GM23338 (cell line): Measurements from ENCODE around the gene MYO16. TPM values are rescaled to one million over a fixed set of nuclear protein-coding genes. Genes with fewer than 3 reads are reported as not detected.
A peak's percentile ranks its signal among the peaks of the same experiment; 100 is the strongest.

ENCODE experiments used
- ATAC-seq: fragments of 200-7000 bp; cut with Tn5 transposase; 3 replicates; pipeline ENCODE4 v1.9.1; 2020
- DNase-seq: peaks from one replicate; pipeline ENCODE4 v3.0.0-alpha.2; 2015; ENCODE audit warnings: low spot score
- H2AFZ ChIP-seq: fragments of 200-600 bp; sonication (generic); 2 replicates; pipeline ENCODE4 v1.8.0; 2016; ENCODE audit warnings: antibody characterized with exemption, mild to moderate bottlenecking, moderate library complexity
- H3F3A ChIP-seq: fragments of 200-600 bp; sonication (generic); replicated peaks from 2 replicates; pipeline ENCODE4 v1.8.0; 2017; ENCODE audit warnings: antibody characterized with exemption, mixed run types, low read depth
- H3K27ac ChIP-seq: fragments of 200-600 bp; sonication (generic); 2 replicates; pipeline ENCODE4 v1.6.1; 2016; ENCODE audit warnings: low read depth
- H3K27me3 ChIP-seq: fragments of 200-600 bp; sonication (generic); 2 replicates; pipeline ENCODE4 v1.8.0; 2016; ENCODE audit warnings: mild to moderate bottlenecking, mixed run types, moderate library complexity; ENCODE audit not compliant: insufficient read depth
- H3K36me3 ChIP-seq: fragments of 200-600 bp; sonication (generic); 2 replicates; pipeline ENCODE4 v1.8.0; 2016; ENCODE audit warnings: mild to moderate bottlenecking; ENCODE audit not compliant: insufficient read depth
- H3K4me1 ChIP-seq: fragments of 200-600 bp; sonication (generic); 2 replicates; pipeline ENCODE4 v1.8.0; 2016; ENCODE audit warnings: mild to moderate bottlenecking, moderate library complexity; ENCODE audit not compliant: insufficient read depth
- H3K4me2 ChIP-seq: fragments of 200-600 bp; sonication (generic); 2 replicates; pipeline ENCODE4 v1.7.1; 2017; ENCODE audit warnings: mixed run types
- H3K4me3 ChIP-seq: fragments of 200-600 bp; sonication (generic); 2 replicates; pipeline ENCODE4 v1.6.1; 2016; ENCODE audit warnings: mixed run types
- H3K79me2 ChIP-seq: fragments of 200-600 bp; sonication (generic); replicated peaks from 2 replicates; pipeline ENCODE4 v1.8.0; 2017; ENCODE audit warnings: mild to moderate bottlenecking; ENCODE audit not compliant: insufficient read depth
- H3K9me2 ChIP-seq: fragments of 200-600 bp; sonication (generic); 2 replicates; pipeline ENCODE4 v1.8.0; 2017; ENCODE audit not compliant: insufficient read depth
- H4K20me1 ChIP-seq: fragments of 200-600 bp; sonication (generic); replicated peaks from 2 replicates; pipeline ENCODE4 v1.8.0; 2017; ENCODE audit warnings: mild to moderate bottlenecking; ENCODE audit not compliant: insufficient read depth
- H3K27ac Mint-ChIP-seq: 2 replicates; pipeline ENCODE4 v1.8.0; 2020; ENCODE audit warnings: inconsistent platforms, mild to moderate bottlenecking, moderate library complexity, mixed read lengths
- H3K27me3 Mint-ChIP-seq: 3 replicates; pipeline ENCODE4 v1.8.0; 2022; ENCODE audit warnings: low read depth, mild to moderate bottlenecking, moderate library complexity, mixed read lengths, inconsistent platforms; ENCODE audit not compliant: insufficient read depth, poor library complexity
- H3K36me3 Mint-ChIP-seq: 3 replicates; pipeline ENCODE4 v1.8.0; 2021; ENCODE audit warnings: low read depth, mild to moderate bottlenecking, inconsistent platforms, moderate library complexity, mixed read lengths
- H3K4me1 Mint-ChIP-seq: 3 replicates; pipeline ENCODE4 v1.8.0; 2020; ENCODE audit warnings: mild to moderate bottlenecking, inconsistent platforms, mixed read lengths
- H3K4me3 Mint-ChIP-seq: 3 replicates; pipeline ENCODE4 v1.8.0; 2021; ENCODE audit warnings: moderate library complexity, mild to moderate bottlenecking, inconsistent platforms, mixed read lengths
- H3K9me3 Mint-ChIP-seq: 3 replicates; pipeline ENCODE4 v1.8.0; 2020; ENCODE audit warnings: moderate library complexity, mild to moderate bottlenecking, inconsistent platforms, mixed read lengths
- STAT1 ChIP-seq: IDR thresholded peaks from one replicate; pipeline ENCODE4 v1.6.1; 2016; ENCODE audit warnings: antibody characterized with exemption; ENCODE audit not compliant: unreplicated experiment
- polyA plus RNA-seq: library from polyadenylated mRNA; unstranded; fragments of >200 nt; fragmentation: Nextera tagmentation; extraction: Ambion mirVana; gene quantifications from 2 replicates; pipeline ENCODE4 v1.2.1, GENCODE V29; 2016
- total RNA-seq: library from RNA; depleted of rRNA; stranded (reverse); fragments of >200 nt; shearing (Covaris generic); gene quantifications from 2 replicates; pipeline ENCODE4 v1.2.3, GENCODE V29; 2014
- TF ChIP-seq, protein P1 (sequence below): fragments of 250-450 bp; sonication (Bioruptor Pico); IDR thresholded peaks from 2 replicates; pipeline ENCODE4 v1.5.0; 2020; ENCODE audit warnings: mild to moderate bottlenecking, moderate library complexity

MYO16 gene
- total and polyA plus RNA-seq, 2 experiments from 2014 or later = 0.10 to 0.13 TPM

DNA sequence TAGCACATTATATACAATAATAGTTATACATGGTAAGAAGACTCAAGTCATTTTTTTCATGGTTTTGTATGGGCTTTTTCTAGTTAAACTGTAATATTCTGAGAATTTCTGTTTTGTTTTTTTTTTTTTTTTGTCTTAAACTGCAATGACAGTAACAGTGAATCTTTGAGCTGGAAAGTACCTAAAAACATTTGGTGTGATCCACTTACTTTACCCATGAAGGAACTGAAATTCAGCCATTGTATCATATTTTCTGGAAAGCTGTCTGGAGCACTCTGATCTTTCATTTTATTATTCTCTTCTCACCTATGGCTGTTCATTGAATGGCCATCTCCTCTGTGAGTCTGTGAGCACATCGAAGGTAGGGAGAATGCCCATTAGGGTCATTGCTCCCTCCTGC, 37.8 kb downstream of the MYO16 start (continued):
- TF ChIP-seq, protein P1, sequence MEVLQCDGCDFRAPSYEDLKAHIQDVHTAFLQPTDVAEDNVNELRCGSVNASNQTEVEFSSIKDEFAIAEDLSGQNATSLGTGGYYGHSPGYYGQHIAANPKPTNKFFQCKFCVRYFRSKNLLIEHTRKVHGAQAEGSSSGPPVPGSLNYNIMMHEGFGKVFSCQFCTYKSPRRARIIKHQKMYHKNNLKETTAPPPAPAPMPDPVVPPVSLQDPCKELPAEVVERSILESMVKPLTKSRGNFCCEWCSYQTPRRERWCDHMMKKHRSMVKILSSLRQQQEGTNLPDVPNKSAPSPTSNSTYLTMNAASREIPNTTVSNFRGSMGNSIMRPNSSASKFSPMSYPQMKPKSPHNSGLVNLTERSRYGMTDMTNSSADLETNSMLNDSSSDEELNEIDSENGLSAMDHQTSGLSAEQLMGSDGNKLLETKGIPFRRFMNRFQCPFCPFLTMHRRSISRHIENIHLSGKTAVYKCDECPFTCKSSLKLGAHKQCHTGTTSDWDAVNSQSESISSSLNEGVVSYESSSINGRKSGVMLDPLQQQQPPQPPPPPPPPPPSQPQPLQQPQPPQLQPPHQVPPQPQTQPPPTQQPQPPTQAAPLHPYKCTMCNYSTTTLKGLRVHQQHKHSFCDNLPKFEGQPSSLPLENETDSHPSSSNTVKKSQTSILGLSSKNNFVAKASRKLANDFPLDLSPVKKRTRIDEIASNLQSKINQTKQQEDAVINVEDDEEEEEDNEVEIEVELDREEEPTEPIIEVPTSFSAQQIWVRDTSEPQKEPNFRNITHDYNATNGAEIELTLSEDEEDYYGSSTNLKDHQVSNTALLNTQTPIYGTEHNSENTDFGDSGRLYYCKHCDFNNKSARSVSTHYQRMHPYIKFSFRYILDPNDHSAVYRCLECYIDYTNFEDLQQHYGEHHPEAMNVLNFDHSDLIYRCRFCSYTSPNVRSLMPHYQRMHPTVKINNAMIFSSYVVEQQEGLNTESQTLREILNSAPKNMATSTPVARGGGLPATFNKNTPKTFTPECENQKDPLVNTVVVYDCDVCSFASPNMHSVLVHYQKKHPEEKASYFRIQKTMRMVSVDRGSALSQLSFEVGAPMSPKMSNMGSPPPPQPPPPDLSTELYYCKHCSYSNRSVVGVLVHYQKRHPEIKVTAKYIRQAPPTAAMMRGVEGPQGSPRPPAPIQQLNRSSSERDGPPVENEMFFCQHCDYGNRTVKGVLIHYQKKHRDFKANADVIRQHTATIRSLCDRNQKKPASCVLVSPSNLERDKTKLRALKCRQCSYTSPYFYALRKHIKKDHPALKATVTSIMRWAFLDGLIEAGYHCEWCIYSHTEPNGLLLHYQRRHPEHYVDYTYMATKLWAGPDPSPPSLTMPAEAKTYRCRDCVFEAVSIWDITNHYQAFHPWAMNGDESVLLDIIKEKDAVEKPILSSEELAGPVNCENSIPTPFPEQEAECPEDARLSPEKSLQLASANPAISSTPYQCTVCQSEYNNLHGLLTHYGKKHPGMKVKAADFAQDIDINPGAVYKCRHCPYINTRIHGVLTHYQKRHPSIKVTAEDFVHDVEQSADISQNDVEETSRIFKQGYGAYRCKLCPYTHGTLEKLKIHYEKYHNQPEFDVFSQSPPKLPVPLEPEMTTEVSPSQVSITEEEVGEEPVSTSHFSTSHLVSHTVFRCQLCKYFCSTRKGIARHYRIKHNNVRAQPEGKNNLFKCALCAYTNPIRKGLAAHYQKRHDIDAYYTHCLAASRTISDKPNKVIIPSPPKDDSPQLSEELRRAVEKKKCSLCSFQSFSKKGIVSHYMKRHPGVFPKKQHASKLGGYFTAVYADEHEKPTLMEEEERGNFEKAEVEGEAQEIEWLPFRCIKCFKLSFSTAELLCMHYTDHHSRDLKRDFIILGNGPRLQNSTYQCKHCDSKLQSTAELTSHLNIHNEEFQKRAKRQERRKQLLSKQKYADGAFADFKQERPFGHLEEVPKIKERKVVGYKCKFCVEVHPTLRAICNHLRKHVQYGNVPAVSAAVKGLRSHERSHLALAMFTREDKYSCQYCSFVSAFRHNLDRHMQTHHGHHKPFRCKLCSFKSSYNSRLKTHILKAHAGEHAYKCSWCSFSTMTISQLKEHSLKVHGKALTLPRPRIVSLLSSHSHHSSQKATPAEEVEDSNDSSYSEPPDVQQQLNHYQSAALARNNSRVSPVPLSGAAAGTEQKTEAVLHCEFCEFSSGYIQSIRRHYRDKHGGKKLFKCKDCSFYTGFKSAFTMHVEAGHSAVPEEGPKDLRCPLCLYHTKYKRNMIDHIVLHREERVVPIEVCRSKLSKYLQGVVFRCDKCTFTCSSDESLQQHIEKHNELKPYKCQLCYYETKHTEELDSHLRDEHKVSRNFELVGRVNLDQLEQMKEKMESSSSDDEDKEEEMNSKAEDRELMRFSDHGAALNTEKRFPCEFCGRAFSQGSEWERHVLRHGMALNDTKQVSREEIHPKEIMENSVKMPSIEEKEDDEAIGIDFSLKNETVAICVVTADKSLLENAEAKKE (CRISPR knock-in tag) = no peak

DNA sequence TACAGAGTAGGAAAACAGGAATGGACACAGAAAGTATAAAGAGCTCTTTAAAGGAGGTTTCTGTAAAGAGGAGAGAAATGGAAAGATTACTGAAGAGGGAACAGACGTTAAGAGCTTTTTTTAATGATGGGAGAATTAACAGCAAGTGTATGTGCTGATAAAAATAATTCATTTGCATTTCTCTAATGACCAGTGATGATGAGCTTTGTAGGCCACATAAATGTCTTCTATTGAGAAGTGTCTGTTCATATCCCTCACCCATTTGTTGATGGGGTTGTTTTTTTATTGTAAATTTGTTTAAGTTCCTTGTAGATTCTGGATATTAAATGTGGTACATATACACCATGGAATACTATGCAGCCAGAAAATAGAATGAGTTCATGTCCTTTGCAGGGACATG, 40.0 kb downstream of the MYO16 start:
- peaks cover 3% of the 10 kb centered on the region; the same call in 1 of the 3 replicates for H3K36me3 Mint-ChIP-seq
- no peak overlapping the region for H3K27ac Mint-ChIP-seq
- Histone ChIP-seq H4K20me1 (no peaks in the 10 kb centered on the region), H3K4me1 (no peaks in the 10 kb centered on the region), H3F3A (no peaks in the 10 kb centered on the region), H3K4me2 (no peak overlapping the region), H3K27me3 (no peaks in the 10 kb centered on the region), H2AFZ (no peak overlapping the region), H3K36me3 (peaks cover 4% of the 10 kb centered on the region; the same call in 1 of the 2 replicates), H3K27ac (no peak overlapping the region), H3K79me2 (no peaks in the 10 kb centered on the region), H3K4me3 (no peak overlapping the region), H3K9me2 (no peaks in the 10 kb centered on the region)
- peaks cover 16% of the 10 kb centered on the region for H3K9me3 Mint-ChIP-seq
- TF ChIP-seq, protein P1 (CRISPR knock-in tag) = no peak
- TF ChIP-seq STAT1 = no peak
- peak; percentile 45 for DNase-seq
- no peaks in the 10 kb centered on the region for H3K4me1 Mint-ChIP-seq
- H3K27me3 Mint-ChIP-seq = peaks cover 3% of the 10 kb centered on the region
- no peak overlapping the region for H3K4me3 Mint-ChIP-seq
- no peak for ATAC-seq
